Heart right ventricle (tissue), 16 donors: ENCODE results near the gene ULK1. TPM values are rescaled to one million over a fixed set of nuclear protein-coding genes. Genes with fewer than 3 reads are reported as not detected.

Experiments
- ATAC-seq, 8 donors: fragments of 200-7000 bp; cut with Tn5 transposase; one replicate each; pipeline ENCODE4 v1.9.1; 2020; ENCODE audit warnings: mild to moderate bottlenecking in 8 of 8, moderate library complexity in 8 of 8, moderate number of reproducible peaks in 1 of 8
- DNase-seq, 2 donors: peaks; one replicate each; pipeline ENCODE4 v3.0.0-alpha.2; 2020
- H3K27ac ChIP-seq, 10 donors: fragments of 200-600 bp; sonication (generic) in 2 of 10; one replicate each; pipeline versions ENCODE4 v1.5.0 to v1.8.0; 2020 to 2022; ENCODE audit warnings: mild to moderate bottlenecking in 3 of 10
- H3K27me3 ChIP-seq, 7 donors: fragments of 200-600 bp; one replicate each; pipeline ENCODE4 v1.8.0; 2021 to 2022; ENCODE audit warnings: mild to moderate bottlenecking in 2 of 7
- H3K36me3 ChIP-seq, 9 donors: fragments of 200-600 bp; sonication (generic) in 1 of 9; one replicate each; pipeline versions ENCODE4 v1.5.0 to v1.8.0; 2020 to 2022; ENCODE audit warnings: mild to moderate bottlenecking in 2 of 9
- H3K4me1 ChIP-seq, 9 donors: fragments of 200-600 bp; sonication (generic) in 1 of 9; one replicate each; pipeline versions ENCODE4 v1.5.0 to v1.8.0; 2020 to 2022; ENCODE audit warnings: mild to moderate bottlenecking in 4 of 9
- H3K4me3 ChIP-seq, 10 donors: fragments of 200-600 bp; sonication (generic) in 2 of 10; one replicate each; pipeline versions ENCODE4 v1.5.0 to v1.8.0; 2020 to 2022; ENCODE audit warnings: mild to moderate bottlenecking in 7 of 10, moderate library complexity in 2 of 10
- H3K9me3 ChIP-seq, 11 donors: fragments of 200-600 bp in 10 of 11; sonication (generic) in 2 of 11; one replicate each; pipeline versions ENCODE4 v1.5.0 to v1.8.0; 2013 to 2022; ENCODE audit warnings: mild to moderate bottlenecking in 2 of 11, control low read depth in 1 of 11, moderate library complexity in 1 of 11
- WGBS, 2 donors: extraction: QIAGEN DNeasy Blood & Tissue Kit; methylation state at CpG; one replicate each; pipeline ENCODE4 v1.1.7; 2013; ENCODE audit warnings: inconsistent platforms in 1 of 2; 5-methylcytosine and 5-hydroxymethylcytosine counted together
- intact Hi-C, 10 donors: fragments of 100-400 bp; cut with DNase I; formaldehyde crosslinking; loops; one replicate each; pipeline versions ENCODE4 v1.11.1 to v1.14.2; 2022
- polyA plus RNA-seq, 2 donors: library from polyadenylated mRNA; stranded (reverse); fragments of 200-250 nt; gene quantifications; one replicate each; pipeline ENCODE4 v1.2.3, GENCODE V29; 2013
- total RNA-seq, 10 donors: library from RNA; stranded (reverse); fragmentation: NEBNext Ultra II Directional in 3 of 10; extraction: Animal tissue kit (Norgen Biotek cat#: 25700) in 3 of 10; gene quantifications; one replicate each; pipeline versions ENCODE4 v1.2.1 to v1.2.4, GENCODE V29; 2021 to 2023
- TF ChIP-seq, protein P1 (sequence below), 9 donors: fragments of 200-600 bp; sonication (generic) in 2 of 9; IDR thresholded peaks; one replicate each; pipeline versions ENCODE4 v1.5.0 to v1.8.0; 2021 to 2022; ENCODE audit warnings: antibody characterized with exemption in 9 of 9, mild to moderate bottlenecking in 5 of 9, moderate library complexity in 1 of 9
- donor health status: Arrhythmogenic right ventricular cardiomyopathy.
- donor health status: ischemic (EF 13 %, LVEDD 7.1; RV severe dilation, severe dysfunction).
- donor health status: healthy with polysubstance abuse.
- donor health status: DM: no; HTN: yes; CAD: no.
- donor health status: DM: no; HTN: no; CAD: no.
- donor health status: ischemic (EF 25% LVEDD 6.9; RV normal size, moderate dysfunction).
- donor health status: ischemic (EF 25% LVEDD 5.7; RV mildly dilated, moderate dysfunction).
- donor health status: healthy.
- donor health status: DM: yes; HTN: yes; CAD: no.
- donor health status: Ischemic cardiomyopathy.
- donor health status: ischemic (EF 35%, LVEDD 5.7; RV mildly dilated, moderate dysfunction).
- donor health status: nonischemic (EF 11% LVEDD 7.7; RV severe dilation, severe dysfunction).
- donor health status: DM: yes; HTN: yes; CAD: no.
- donor health status: PGD.
- donor health status: ischemic (EF 29% LVEDD 5.4; RV normal size, mild dysfunction).
- donor health status: nonischemic (EF 23%, LVEDD 6.1; RV moderate dilation, normal function).

Gene ULK1
- total and polyA plus RNA-seq, 12 donors, result 10.7 to 77.7 (median 48.6) TPM

DNA sequence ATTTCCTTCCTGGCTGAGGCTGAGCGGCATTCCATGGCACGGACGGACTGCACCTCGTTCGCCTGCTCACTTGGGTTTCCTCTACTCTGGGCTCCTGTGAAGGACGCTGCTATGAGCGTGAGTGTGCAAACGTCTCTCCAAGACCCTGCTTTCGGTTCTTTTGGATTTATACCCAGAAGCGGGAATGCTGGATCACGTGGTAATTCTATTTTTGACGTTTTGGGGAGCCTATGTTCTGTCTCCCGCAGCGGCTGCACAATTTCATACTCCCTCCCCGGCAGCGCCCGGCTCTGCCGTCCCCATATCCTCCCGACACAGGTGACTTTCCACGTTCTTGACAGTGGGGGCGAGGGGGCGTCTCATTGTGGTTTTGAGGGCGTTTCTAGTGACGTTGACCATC is 45.7 kb upstream of the ULK1 start:
- H3K36me3 ChIP-seq, result no peaks in the 10 kb centered on the region
- no peak overlapping the region for H3K4me3 ChIP-seq
- peaks cover 0 to 5% (median under 1%) of the 10 kb centered on the region in 7 donors for H3K27me3 ChIP-seq
- peaks cover 0 to 10% (median 0%) of the 10 kb centered on the region in 9 donors for H3K4me1 ChIP-seq
- DNase-seq (no peak), ATAC-seq (no peak)
- H3K27ac ChIP-seq, result no peak overlapping the region
- TF ChIP-seq, protein P1, sequence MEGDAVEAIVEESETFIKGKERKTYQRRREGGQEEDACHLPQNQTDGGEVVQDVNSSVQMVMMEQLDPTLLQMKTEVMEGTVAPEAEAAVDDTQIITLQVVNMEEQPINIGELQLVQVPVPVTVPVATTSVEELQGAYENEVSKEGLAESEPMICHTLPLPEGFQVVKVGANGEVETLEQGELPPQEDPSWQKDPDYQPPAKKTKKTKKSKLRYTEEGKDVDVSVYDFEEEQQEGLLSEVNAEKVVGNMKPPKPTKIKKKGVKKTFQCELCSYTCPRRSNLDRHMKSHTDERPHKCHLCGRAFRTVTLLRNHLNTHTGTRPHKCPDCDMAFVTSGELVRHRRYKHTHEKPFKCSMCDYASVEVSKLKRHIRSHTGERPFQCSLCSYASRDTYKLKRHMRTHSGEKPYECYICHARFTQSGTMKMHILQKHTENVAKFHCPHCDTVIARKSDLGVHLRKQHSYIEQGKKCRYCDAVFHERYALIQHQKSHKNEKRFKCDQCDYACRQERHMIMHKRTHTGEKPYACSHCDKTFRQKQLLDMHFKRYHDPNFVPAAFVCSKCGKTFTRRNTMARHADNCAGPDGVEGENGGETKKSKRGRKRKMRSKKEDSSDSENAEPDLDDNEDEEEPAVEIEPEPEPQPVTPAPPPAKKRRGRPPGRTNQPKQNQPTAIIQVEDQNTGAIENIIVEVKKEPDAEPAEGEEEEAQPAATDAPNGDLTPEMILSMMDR (IDR thresholded peaks at IDR 0.05), result no peak
- intact Hi-C loops, result no loop called here
- no peaks in the 10 kb centered on the region for H3K9me3 ChIP-seq
- WGBS, 2 donors, result 83% methylated on average over 24 of the region's 24 CpGs

DNA sequence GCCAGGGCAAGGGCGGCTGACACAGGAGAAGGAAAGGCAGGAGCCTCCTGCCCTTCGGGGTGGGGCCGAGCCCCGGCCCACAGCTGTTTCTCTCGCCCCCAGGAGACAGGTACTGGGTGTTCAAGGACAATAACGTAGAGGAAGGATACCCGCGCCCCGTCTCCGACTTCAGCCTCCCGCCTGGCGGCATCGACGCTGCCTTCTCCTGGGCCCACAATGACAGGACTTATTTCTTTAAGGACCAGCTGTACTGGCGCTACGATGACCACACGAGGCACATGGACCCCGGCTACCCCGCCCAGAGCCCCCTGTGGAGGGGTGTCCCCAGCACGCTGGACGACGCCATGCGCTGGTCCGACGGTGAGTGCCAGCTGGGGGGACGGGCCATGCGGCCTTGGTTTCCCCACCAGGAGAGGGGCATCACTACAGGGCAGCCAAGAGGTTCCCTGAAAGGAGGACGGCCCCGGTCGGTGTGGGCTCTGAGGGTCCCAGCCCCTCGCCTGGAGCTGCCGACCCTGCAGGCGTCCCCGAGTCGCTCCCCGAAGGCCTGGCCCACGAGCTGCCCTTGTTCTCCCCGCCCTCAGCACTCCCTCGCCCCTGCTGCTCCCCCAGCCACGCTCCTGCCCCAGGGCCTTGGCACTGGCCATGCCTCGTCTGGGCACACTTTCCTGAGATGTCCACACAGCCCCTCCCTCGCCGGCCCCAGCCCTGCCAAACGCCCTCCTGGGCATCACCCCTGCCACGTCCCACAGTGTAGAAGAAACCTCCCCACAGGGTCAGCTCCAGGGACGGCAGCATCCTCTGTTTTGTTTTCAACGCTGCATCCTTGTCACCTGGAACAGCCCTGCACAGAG is 44.5 kb upstream of the ULK1 start:
- Histone ChIP-seq H3K27ac (no peak overlapping the region), H3K36me3 (no peaks in the 10 kb centered on the region), H3K27me3 (peaks cover 0 to 17% (median 12%) of the 10 kb centered on the region in 7 donors), H3K4me3 (no peak overlapping the region), H3K4me1 (peaks cover 0 to 10% (median 0%) of the 10 kb centered on the region in 9 donors), H3K9me3 (no peaks in the 10 kb centered on the region)
- intact Hi-C loops, result loop anchor here in 4 of 10 donors (5.0 to 10.0 kb wide), 4 partner anchors 95 to 152 kb away; partner anchors contain the start of gene EP400 (in 3 of the 4)
- ATAC-seq (no peak), DNase-seq (no peak)
- TF ChIP-seq, protein P1 (IDR thresholded peaks at IDR 0.05), result no peak
- 90 to 92% methylated on average over 47 of the region's 47 CpGs for WGBS, 2 donors

GRCh38 chr12:131850856-131851559 is 43.4 kb upstream of the ULK1 start:
- peak in 6 of 8 donors; percentile 12 to 91 (median 76) for ATAC-seq
- Histone ChIP-seq H3K36me3 (no peaks in the 10 kb centered on the region), H3K4me3 (no peak overlapping the region), H3K27me3 (peaks cover 0 to 27% (median 21%) of the 10 kb centered on the region in 7 donors), H3K9me3 (no peaks in the 10 kb centered on the region), H3K4me1 (peaks cover 0 to 10% (median 0%) of the 10 kb centered on the region in 9 donors), H3K27ac (no peak overlapping the region)
- peak in 1 of 2 donors; percentile 9 for DNase-seq
- 75 to 77% methylated on average over 37 to 41 of the region's 41 CpGs for WGBS, 2 donors
- TF ChIP-seq, protein P1 (IDR thresholded peaks at IDR 0.05), result peak in 4 of 9 donors; percentile 61 to 85 (median 71)
- intact Hi-C loops, result loop anchor here in 4 of 10 donors (1.0 to 10.0 kb wide), 5 partner anchors 94 to 151 kb away; partner anchors contain the start of gene EP400 (in 3 of the 4)
